MM.1S (cell line): ENCODE results near the gene RWDD1.

Source experiments
- DNase-seq: peaks from one replicate; pipeline ENCODE4 v3.0.0-alpha.2; 2015
- H2AFZ ChIP-seq: fragments of 300-600 bp; sonication (generic); 2 replicates; pipeline ENCODE4 v1.6.0; 2016; ENCODE audit warnings: antibody characterized with exemption, low read length
- H3F3A ChIP-seq: fragments of 300-600 bp; sonication (generic); 2 replicates; pipeline ENCODE4 v1.6.1; 2016; ENCODE audit warnings: mild to moderate bottlenecking, antibody characterized with exemption, low read length, moderate library complexity, mixed read lengths; ENCODE audit not compliant: insufficient read depth
- H3K27ac ChIP-seq: fragments of 300-600 bp; sonication (generic); 2 replicates; pipeline ENCODE4 v1.5.1; 2016; ENCODE audit warnings: mild to moderate bottlenecking, low read length
- H3K27me3 ChIP-seq: fragments of 300-600 bp; sonication (generic); replicated peaks from 2 replicates; pipeline ENCODE4 v1.6.0; 2016; ENCODE audit warnings: low read length; ENCODE audit not compliant: insufficient read depth
- H3K36me3 ChIP-seq: fragments of 300-600 bp; sonication (generic); replicated peaks from 2 replicates; pipeline ENCODE4 v1.6.1; 2016; ENCODE audit warnings: mild to moderate bottlenecking, low read length, mixed read lengths; ENCODE audit not compliant: insufficient read depth
- H3K4me1 ChIP-seq: fragments of 300-600 bp; sonication (generic); 2 replicates; pipeline ENCODE4 v1.6.1; 2016; ENCODE audit warnings: low read length, mixed read lengths
- H3K4me2 ChIP-seq: fragments of 300-600 bp; sonication (generic); 2 replicates; pipeline ENCODE4 v1.6.0; 2016; ENCODE audit warnings: low read depth, low read length
- H3K4me3 ChIP-seq: fragments of 300-600 bp; sonication (generic); 2 replicates; pipeline ENCODE4 v1.5.1; 2016; ENCODE audit warnings: low read length, mixed read lengths
- H3K79me2 ChIP-seq: fragments of 300-600 bp; sonication (generic); 2 replicates; pipeline ENCODE4 v1.6.1; 2016; ENCODE audit warnings: mixed run types, low read length, mixed read lengths
- H3K9ac ChIP-seq: fragments of 300-600 bp; sonication (generic); 2 replicates; pipeline ENCODE4 v1.6.1; 2016; ENCODE audit warnings: low read length, mixed read lengths
- H3K9me2 ChIP-seq: fragments of 300-600 bp; sonication (generic); replicated peaks from 2 replicates; pipeline ENCODE4 v1.6.1; 2016; ENCODE audit warnings: mild to moderate bottlenecking, low read length, mixed read lengths; ENCODE audit not compliant: insufficient read depth
- H3K9me3 ChIP-seq: fragments of 300-600 bp; sonication (generic); replicated peaks from 2 replicates; pipeline ENCODE4 v1.6.1; 2016; ENCODE audit warnings: mild to moderate bottlenecking, low read length, mixed read lengths; ENCODE audit not compliant: insufficient read depth
- H4K20me1 ChIP-seq: fragments of 300-600 bp; sonication (generic); 2 replicates; pipeline ENCODE4 v1.6.1; 2016; ENCODE audit warnings: mild to moderate bottlenecking, low read length, moderate library complexity, mixed read lengths; ENCODE audit not compliant: insufficient read depth
- CTCF ChIP-seq: fragments of 300-600 bp; sonication (generic); IDR thresholded peaks from 2 replicates; pipeline ENCODE4 v1.5.1; 2016; ENCODE audit warnings: antibody characterized with exemption, low read length, mixed read lengths
- EZH2 ChIP-seq: fragments of 300-600 bp; sonication (generic); optimal IDR thresholded peaks from 2 replicates; pipeline ENCODE3; 2017; ENCODE audit warnings: low read depth, mild to moderate bottlenecking, antibody characterized with exemption, low read length, mixed read lengths
- EZH2phosphoT487 ChIP-seq: fragments of 300-600 bp; sonication (generic); IDR thresholded peaks from 2 replicates; pipeline ENCODE4 v1.6.1; 2018; ENCODE audit warnings: antibody characterized with exemption, low read length

Gene RWDD1

DNA sequence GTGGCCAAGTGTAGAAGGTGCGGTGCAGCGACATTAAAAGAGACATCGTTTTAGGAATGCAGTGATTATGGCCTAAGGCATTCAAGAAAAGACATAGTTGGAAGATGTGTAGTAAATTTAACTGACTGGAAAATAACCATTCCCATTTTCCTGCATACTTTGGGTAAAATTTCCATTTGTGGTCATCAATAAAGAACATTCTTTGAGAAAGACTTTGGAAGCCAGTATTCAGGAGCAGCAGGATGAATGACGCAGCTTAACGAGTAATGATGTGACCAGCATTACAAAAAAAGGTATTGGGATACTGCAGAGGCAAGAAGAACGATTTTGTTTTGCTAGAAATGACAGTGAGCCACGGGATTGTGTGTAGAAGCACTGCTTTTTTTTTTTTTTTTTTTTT lies 7.0 kb upstream of the RWDD1 start:
- no peaks in the 10 kb centered on the region for H3F3A ChIP-seq
- H3K27me3 ChIP-seq: no peaks in the 10 kb centered on the region
- no peak overlapping the region for H3K9ac ChIP-seq
- no peaks in the 10 kb centered on the region for H3K79me2 ChIP-seq
- H4K20me1 ChIP-seq: no peaks in the 10 kb centered on the region
- H3K4me2 ChIP-seq: no peak overlapping the region
- no peaks in the 10 kb centered on the region for H3K9me2 ChIP-seq
- no peak overlapping the region for H3K4me3 ChIP-seq
- H3K9me3 ChIP-seq: no peaks in the 10 kb centered on the region
- H2AFZ ChIP-seq: no peak overlapping the region
- H3K36me3 ChIP-seq: no peaks in the 10 kb centered on the region
- no peak for TF ChIP-seq EZH2
- no peak for TF ChIP-seq CTCF
- no peak for TF ChIP-seq EZH2phosphoT487
- DNase-seq: no peak
- no peak overlapping the region for H3K27ac ChIP-seq
- no peaks in the 10 kb centered on the region for H3K4me1 ChIP-seq

DNA sequence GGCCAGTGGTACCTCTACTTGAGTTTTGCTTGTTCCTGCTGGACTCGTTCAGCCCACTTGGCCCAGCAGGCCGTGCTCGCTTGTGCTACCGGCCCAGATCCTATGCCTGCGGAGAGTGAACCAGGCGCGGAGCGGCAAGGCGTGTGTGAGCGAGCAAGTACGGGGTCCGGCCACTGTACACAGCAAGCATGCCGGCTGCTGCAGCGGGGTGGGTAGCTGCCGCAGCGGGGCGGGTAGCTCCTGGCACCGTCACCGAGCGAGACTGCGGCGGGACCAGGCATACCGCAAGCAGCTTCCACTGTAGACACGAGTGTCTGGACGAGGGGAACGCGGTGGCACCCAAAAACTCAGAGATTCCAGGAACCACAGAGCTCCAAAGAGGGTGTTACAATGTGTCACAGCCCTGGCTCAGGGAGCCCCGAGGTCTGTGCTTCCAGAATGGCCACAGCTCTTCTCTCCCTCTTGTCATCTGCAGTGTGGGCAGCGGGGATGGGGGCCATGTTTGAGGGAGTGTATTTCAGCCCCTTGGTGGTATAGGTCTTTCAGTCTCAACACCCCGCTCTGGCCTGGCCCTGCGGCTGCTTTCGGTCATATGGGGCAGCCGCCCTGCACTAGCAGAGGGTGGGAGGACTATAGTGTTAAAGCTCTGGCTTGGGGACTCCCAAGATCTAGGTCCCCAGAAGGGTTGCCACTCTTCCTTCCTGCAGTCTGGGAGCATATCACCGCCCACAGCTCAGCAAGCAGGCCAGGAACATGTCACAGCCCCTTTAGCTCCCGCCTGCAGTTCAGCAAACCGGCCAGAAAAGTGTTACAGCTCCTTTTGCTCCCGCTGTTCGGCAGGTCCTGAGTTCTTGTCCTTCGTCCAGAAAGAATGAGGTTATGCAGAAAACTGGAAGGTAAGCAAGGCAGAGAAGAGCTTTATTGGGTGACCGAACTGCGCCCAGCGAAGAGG lies 6.1 kb upstream of the RWDD1 start:
- H3K27ac ChIP-seq: no peak overlapping the region
- H4K20me1 ChIP-seq: no peaks in the 10 kb centered on the region
- no peak overlapping the region for H3K4me3 ChIP-seq
- H3K36me3 ChIP-seq: no peaks in the 10 kb centered on the region
- TF ChIP-seq EZH2phosphoT487 (no peak), EZH2 (no peak), CTCF (no peak)
- peaks cover 5% of the 10 kb centered on the region; the same call in 1 of the 2 replicates for H3K4me1 ChIP-seq
- H3K27me3 ChIP-seq: no peaks in the 10 kb centered on the region
- DNase-seq: no peak
- no peak overlapping the region for H2AFZ ChIP-seq
- H3K4me2 ChIP-seq: no peak overlapping the region
- H3K9me2 ChIP-seq: no peaks in the 10 kb centered on the region
- no peaks in the 10 kb centered on the region for H3K9me3 ChIP-seq
- H3K9ac ChIP-seq: no peak overlapping the region
- H3F3A ChIP-seq: no peaks in the 10 kb centered on the region
- peaks cover 5% of the 10 kb centered on the region; the same call in 1 of the 2 replicates for H3K79me2 ChIP-seq

- H3K27me3 ChIP-seq: no peaks in the 10 kb centered on the region
- no peaks in the 10 kb centered on the region for H3K36me3 ChIP-seq
- peaks cover 27% of the 10 kb centered on the region for H3K79me2 ChIP-seq
- TF ChIP-seq EZH2phosphoT487 (no peak), EZH2 (no peak), CTCF (no peak)
- no peak overlapping the region for H3K4me3 ChIP-seq
- peaks cover 8% of the 10 kb centered on the region for H3F3A ChIP-seq
- H4K20me1 ChIP-seq: no peaks in the 10 kb centered on the region
- H3K4me1 ChIP-seq: peaks cover 12% of the 10 kb centered on the region
- H3K9me3 ChIP-seq: no peaks in the 10 kb centered on the region
- H3K9me2 ChIP-seq: no peaks in the 10 kb centered on the region
- DNase-seq: no peak
- no peak overlapping the region for H3K4me2 ChIP-seq
- H2AFZ ChIP-seq: no peak overlapping the region
- H3K27ac ChIP-seq: no peak overlapping the region
- no peak overlapping the region for H3K9ac ChIP-seq
Measured at GRCh38 chr6:116568111-116568510, 3.2 kb upstream of the RWDD1 start.
